ENCODE data around the gene ARHGAP10.

GRCh38 chr4:148034813-148035212, 302.9 kb downstream of the ARHGAP10 start:
- TF ChIP-seq POLR2A (IDR thresholded peaks at IDR 0.05; ENCODE audit: low read length) (no peak), GATA1 (IDR thresholded peaks at IDR 0.05; ENCODE audit: low read depth, low read length) (no peak)

All from erythroblast (primary cell).